NCI-H187 (cell line): ENCODE results near the gene EIF5A.

ENCODE experiments used
- DNase-seq, 2 experiments: peaks; one replicate each; lab custom pipeline; 2025; lab: John Stamatoyannopoulos, UW

Gene EIF5A

GRCh38 chr17:7285679-7286078, 21.7 kb upstream of the EIF5A start:
- DNase-seq: no peak

GRCh38 chr17:7289256-7290032, 18.0 kb upstream of the EIF5A start:
- no peak for DNase-seq

- DNase-seq: no peak
Observed at GRCh38 chr17:7290166-7290565, 17.3 kb upstream of the EIF5A start.

GRCh38 chr17:7290685-7291084, 16.7 kb upstream of the EIF5A start:
- no peak for DNase-seq

- no peak for DNase-seq
Observed at GRCh38 chr17:7292194-7292593, 15.2 kb upstream of the EIF5A start.

- no peak for DNase-seq
Observed at GRCh38 chr17:7292729-7293128, 14.7 kb upstream of the EIF5A start.

GRCh38 chr17:7293159-7293558, 14.3 kb upstream of the EIF5A start:
- DNase-seq: no peak

- peak in 1 of 2 experiments; percentile 5 for DNase-seq
Observed at GRCh38 chr17:7293816-7294613, 13.4 kb upstream of the EIF5A start.

GRCh38 chr17:7294614-7295153, 12.7 kb upstream of the EIF5A start, which contains the start of gene YBX2:
Gene YBX2 (minus strand): TSS chr17:7294639. CDS start chr17:7294500, 139 bp downstream.
- peak; percentile 42 to 72 for DNase-seq

GRCh38 chr17:7295230-7296180, 11.9 kb upstream of the EIF5A start:
- DNase-seq: no peak

GRCh38 chr17:7296189-7296861, 11.1 kb upstream of the EIF5A start:
- DNase-seq: peak; percentile 16 to 29

GRCh38 chr17:7304179-7304578, 3.2 kb upstream of the EIF5A start:
- no peak for DNase-seq

- DNase-seq: no peak
Observed at GRCh38 chr17:7307686-7308624, 527 bp downstream of the EIF5A start.

- DNase-seq: peak in 1 of 2 experiments; percentile 26
Observed at GRCh38 chr17:7308625-7309433, 1.4 kb downstream of the EIF5A start.

- DNase-seq: no peak
Observed at GRCh38 chr17:7309628-7310027, 2.2 kb downstream of the EIF5A start.

- DNase-seq: no peak
Observed at GRCh38 chr17:7311110-7311705, 3.8 kb downstream of the EIF5A start.

GRCh38 chr17:7312432-7313087, 5.1 kb downstream of the EIF5A start:
- DNase-seq: no peak
